Psoas muscle (tissue), 8 donors: ENCODE results near the gene VAC14. TPM values are rescaled to one million over a fixed set of nuclear protein-coding genes. Genes with fewer than 3 reads are reported as not detected.

ENCODE experiments used
- ATAC-seq, 4 donors: fragments of 200-7000 bp; cut with Tn5 transposase; one replicate each; pipeline ENCODE4 v1.9.1; 2020; ENCODE audit warnings: moderate library complexity in 3 of 4, mild to moderate bottlenecking in 2 of 4
- DNase-seq, 2 donors: peaks; one replicate each; pipeline ENCODE4 v3.0.0-alpha.2; 2020
- H3K27ac ChIP-seq: fragments of 200-600 bp; one replicate; pipeline ENCODE4 v1.8.0; 2022
- H3K27me3 ChIP-seq, 3 donors: fragments of 200-600 bp in 1 of 3; one replicate each; pipeline versions ENCODE4 v1.6.1 to v1.8.0; 2013 to 2022; ENCODE audit warnings: low read length in 2 of 3, mild to moderate bottlenecking in 2 of 3, moderate library complexity in 1 of 3; ENCODE audit not compliant: insufficient read depth in 3 of 3
- H3K36me3 ChIP-seq, 2 donors: fragments of 200-600 bp in 1 of 2; one replicate each; pipeline versions ENCODE4 v1.6.1 to v1.8.0; 2013 to 2022; ENCODE audit warnings: low read depth in 1 of 2, mild to moderate bottlenecking in 1 of 2, moderate library complexity in 1 of 2; ENCODE audit not compliant: insufficient read depth in 1 of 2
- H3K4me1 ChIP-seq: fragments of 200-600 bp; one replicate; pipeline ENCODE4 v1.8.0; 2022
- H3K4me3 ChIP-seq: fragments of 200-600 bp; one replicate; pipeline ENCODE4 v1.8.0; 2022; ENCODE audit warnings: mild to moderate bottlenecking
- H3K9me3 ChIP-seq: fragments of 200-600 bp; one replicate; pipeline ENCODE4 v1.8.0; 2022
- CTCF ChIP-seq: fragments of 200-600 bp; IDR thresholded peaks from one replicate; pipeline ENCODE4 v1.8.0; 2022; ENCODE audit warnings: antibody characterized with exemption
- WGBS, 3 donors: extraction: QIAGEN DNeasy Blood & Tissue Kit; methylation state at CpG; one replicate each; pipeline versions ENCODE4 v1.1.6 to v1.1.7; 2013; 5-methylcytosine and 5-hydroxymethylcytosine counted together
- intact Hi-C, 2 donors: fragments of 100-400 bp; cut with DNase I; formaldehyde crosslinking; loops; one replicate each; pipeline versions ENCODE4 v1.11.0 to v1.14.2; 2022
- polyA plus RNA-seq, 3 donors: library from polyadenylated mRNA; stranded (reverse); fragments of 200-250 nt; gene quantifications; one replicate each; pipeline ENCODE4 v1.2.3, GENCODE V29; 2013
- total RNA-seq, 4 donors: library from RNA; stranded (reverse); fragmentation: NEBNext Ultra II Directional in 2 of 4; extraction: Animal tissue kit (Norgen Biotek cat#: 25700) in 2 of 4; gene quantifications; one replicate each; pipeline versions ENCODE4 v1.2.1 to v1.2.4, GENCODE V29; 2021 to 2023
- donor health status: healthy with polysubstance abuse.
- donor health status: DM: no; HTN: no; CAD: no; lungs with moderate emphysema.
- donor health status: Bipolar disorder and iron deficiency.
- donor health status: healthy.
- donor health status: DM: yes; HTN: yes; CAD: no.
- donor health status: DM: no; HTN: no; CAD: no.
- donor health status: DM: no; HTN: no; CAD: no.
- donor health status: DM: yes; HTN: yes; CAD: no.

The VAC14 gene
- total and polyA plus RNA-seq, 7 donors = 19.9 to 24.3 (median 23.0) TPM

- ATAC-seq (no peak), DNase-seq (peak in 1 of 2 donors; percentile 67)
- peaks cover 6% of the 10 kb centered on the region for H3K4me1 ChIP-seq
- H3K27ac ChIP-seq = no peak overlapping the region
- H3K27me3 ChIP-seq = no peaks in the 10 kb centered on the region
- peaks cover 8 to 77% of the 10 kb centered on the region in 2 donors for H3K36me3 ChIP-seq
- H3K4me3 ChIP-seq = no peak overlapping the region
- H3K9me3 ChIP-seq = no peaks in the 10 kb centered on the region
- TF ChIP-seq CTCF = no peak
- 83 to 84% (median 83%) methylated on average over 14 of the region's 14 CpGs for WGBS, 3 donors
- intact Hi-C loops = no loop called here
Observed at GRCh38 chr16:70781800-70782199, 19.2 kb downstream of the VAC14 start.

- Histone ChIP-seq H3K4me1 (peaks cover 6% of the 10 kb centered on the region), H3K4me3 (no peak overlapping the region), H3K36me3 (peaks cover 8 to 69% of the 10 kb centered on the region in 2 donors), H3K27me3 (no peaks in the 10 kb centered on the region), H3K27ac (no peak overlapping the region), H3K9me3 (no peaks in the 10 kb centered on the region)
- WGBS, 3 donors = 88 to 95% (median 92%) methylated on average over 10 of the region's 10 CpGs
- no peak for DNase-seq
- no peak for TF ChIP-seq CTCF
- intact Hi-C loops = no loop called here
- ATAC-seq = no peak
Observed at GRCh38 chr16:70780546-70780945, 20.4 kb downstream of the VAC14 start.

GRCh38 chr16:70779361-70779760, 21.6 kb downstream of the VAC14 start:
- peak in 1 of 4 donors; percentile 12 for ATAC-seq
- 70 to 82% (median 81%) methylated on average over 1 of the region's 1 CpG for WGBS, 3 donors
- DNase-seq = no peak
- Histone ChIP-seq H3K27me3 (no peaks in the 10 kb centered on the region), H3K36me3 (peaks cover 8 to 57% of the 10 kb centered on the region in 2 donors), H3K27ac (peak overlapping the region; percentile 13), H3K4me1 (peaks cover 6% of the 10 kb centered on the region), H3K4me3 (no peak overlapping the region), H3K9me3 (no peaks in the 10 kb centered on the region)
- no peak for TF ChIP-seq CTCF
- intact Hi-C loops = no loop called here

- 18 to 27% (median 23%) methylated on average over 8 of the region's 8 CpGs for WGBS, 3 donors
- DNase-seq = peak; percentile 63 to 82
- intact Hi-C loops = no loop called here
- Histone ChIP-seq H3K9me3 (no peaks in the 10 kb centered on the region), H3K27ac (peak overlapping the region; percentile 13), H3K4me1 (peaks cover 6% of the 10 kb centered on the region), H3K36me3 (peaks cover 8 to 57% of the 10 kb centered on the region in 2 donors), H3K27me3 (no peaks in the 10 kb centered on the region), H3K4me3 (no peak overlapping the region)
- peak; percentile 88 to 94 (median 90) for ATAC-seq
- TF ChIP-seq CTCF = no peak
Observed at GRCh38 chr16:70778901-70779309, 22.1 kb downstream of the VAC14 start.

GRCh38 chr16:70777973-70778406, 23.0 kb downstream of the VAC14 start:
- TF ChIP-seq CTCF = no peak
- 71 to 87% (median 72%) methylated on average over 8 of the region's 8 CpGs for WGBS, 3 donors
- intact Hi-C loops = no loop called here
- Histone ChIP-seq H3K27me3 (no peaks in the 10 kb centered on the region), H3K27ac (no peak overlapping the region), H3K36me3 (peaks cover 8 to 50% of the 10 kb centered on the region in 2 donors), H3K9me3 (no peaks in the 10 kb centered on the region), H3K4me3 (no peak overlapping the region), H3K4me1 (peaks cover 9% of the 10 kb centered on the region)
- DNase-seq = no peak
- ATAC-seq = peak in 1 of 4 donors; percentile 23
